ENCODE measurements around the gene HADH.

- no peak for TF ChIP-seq ZSCAN20 (CRISPR knock-in tag; IDR thresholded peaks at IDR 0.05)
- TF ChIP-seq REST (IDR thresholded peaks at IDR 0.05) = no peak
- no peak for TF ChIP-seq POLR2A (IDR thresholded peaks at IDR 0.05; ENCODE audit: low read length)
- no peak for TF ChIP-seq ELK1 (IDR thresholded peaks at IDR 0.05; ENCODE audit: low read depth, low read length)
- TF ChIP-seq USF2 (IDR thresholded peaks at IDR 0.05) = no peak
- TF ChIP-seq CTCF (IDR thresholded peaks at IDR 0.05) = no peak
Observed at GRCh38 chr4:107978716-107979451, 10.8 kb upstream of the HADH start.
